ENCODE measurements around the gene SYK. TPM values are rescaled to one million over a fixed set of nuclear protein-coding genes. Genes with fewer than 3 reads are reported as not detected.

SYK gene
- total RNA-seq, 4 donors from 2014 or later = 0.53 to 3.3 (median 2.0) TPM

DNA sequence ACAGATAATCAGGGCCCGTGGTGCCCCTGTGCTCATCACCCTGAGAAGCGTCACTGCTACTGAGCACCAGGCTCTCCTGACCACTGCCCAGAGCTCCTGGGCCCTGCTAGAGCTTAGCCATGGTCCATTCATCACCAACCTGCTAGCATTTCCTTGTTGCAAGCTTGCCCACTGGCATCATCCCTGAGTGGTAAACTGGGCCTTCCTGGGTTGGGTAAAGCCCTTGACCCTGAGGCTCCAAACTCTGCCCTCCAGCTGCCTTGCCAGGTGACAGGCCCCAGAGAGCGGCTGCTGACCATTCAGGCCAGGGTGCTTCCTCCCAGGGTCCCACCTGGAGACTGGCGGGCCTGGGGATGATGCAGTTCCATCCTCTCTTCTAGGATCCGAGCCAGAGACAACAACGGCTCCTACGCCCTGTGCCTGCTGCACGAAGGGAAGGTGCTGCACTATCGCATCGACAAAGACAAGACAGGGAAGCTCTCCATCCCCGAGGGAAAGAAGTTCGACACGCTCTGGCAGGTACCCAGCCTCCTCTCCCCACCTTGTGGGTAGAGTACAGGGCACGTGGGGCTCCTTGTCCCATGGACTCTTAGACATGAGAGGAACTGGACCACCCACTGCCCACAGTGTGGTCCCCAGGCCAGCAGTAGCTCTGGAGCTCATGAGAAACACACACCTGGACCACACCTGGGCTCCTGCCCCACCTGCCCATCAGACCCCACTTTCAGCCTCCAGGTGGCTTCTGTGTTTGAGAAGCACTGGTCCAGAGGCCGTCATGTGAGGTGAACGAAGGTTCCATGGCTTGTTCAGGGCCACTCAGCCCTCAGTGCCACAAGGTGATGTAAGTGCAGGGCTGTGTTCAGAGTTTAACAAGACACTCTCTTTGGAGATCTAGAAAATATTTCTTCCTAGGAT, 60.5 kb downstream of the SYK start:
- in situ Hi-C loops (cut with MboI; ENCODE audit: low sequenced_read_pairs in 4 of 4) = loop anchor here in 3 of 4 donors (10.0 kb wide), 2 partner anchors 717 to 1287 kb away; no protein-coding TSS in a partner anchor
- TF ChIP-seq POLR2A (IDR thresholded peaks at IDR 0.05) = no peak
- TF ChIP-seq, protein P1, sequence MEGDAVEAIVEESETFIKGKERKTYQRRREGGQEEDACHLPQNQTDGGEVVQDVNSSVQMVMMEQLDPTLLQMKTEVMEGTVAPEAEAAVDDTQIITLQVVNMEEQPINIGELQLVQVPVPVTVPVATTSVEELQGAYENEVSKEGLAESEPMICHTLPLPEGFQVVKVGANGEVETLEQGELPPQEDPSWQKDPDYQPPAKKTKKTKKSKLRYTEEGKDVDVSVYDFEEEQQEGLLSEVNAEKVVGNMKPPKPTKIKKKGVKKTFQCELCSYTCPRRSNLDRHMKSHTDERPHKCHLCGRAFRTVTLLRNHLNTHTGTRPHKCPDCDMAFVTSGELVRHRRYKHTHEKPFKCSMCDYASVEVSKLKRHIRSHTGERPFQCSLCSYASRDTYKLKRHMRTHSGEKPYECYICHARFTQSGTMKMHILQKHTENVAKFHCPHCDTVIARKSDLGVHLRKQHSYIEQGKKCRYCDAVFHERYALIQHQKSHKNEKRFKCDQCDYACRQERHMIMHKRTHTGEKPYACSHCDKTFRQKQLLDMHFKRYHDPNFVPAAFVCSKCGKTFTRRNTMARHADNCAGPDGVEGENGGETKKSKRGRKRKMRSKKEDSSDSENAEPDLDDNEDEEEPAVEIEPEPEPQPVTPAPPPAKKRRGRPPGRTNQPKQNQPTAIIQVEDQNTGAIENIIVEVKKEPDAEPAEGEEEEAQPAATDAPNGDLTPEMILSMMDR (IDR thresholded peaks at IDR 0.05 in 4 of 5, conservative IDR thresholded peaks at IDR 0.05 in 1 of 5) = no peak
- H3K4me3 ChIP-seq = no peak overlapping the region
- ATAC-seq (no peak), DNase-seq (no peak)
- H3K4me1 ChIP-seq = no peaks in the 10 kb centered on the region
- H3K27me3 ChIP-seq = no peaks in the 10 kb centered on the region
- H3K27ac ChIP-seq = no peak overlapping the region
- H3K36me3 ChIP-seq = no peaks in the 10 kb centered on the region
- H3K9me3 ChIP-seq = no peaks in the 10 kb centered on the region
- intact Hi-C loops (cut with DNase I; ENCODE audit: low total_unique reads) = no loop called here

DNA sequence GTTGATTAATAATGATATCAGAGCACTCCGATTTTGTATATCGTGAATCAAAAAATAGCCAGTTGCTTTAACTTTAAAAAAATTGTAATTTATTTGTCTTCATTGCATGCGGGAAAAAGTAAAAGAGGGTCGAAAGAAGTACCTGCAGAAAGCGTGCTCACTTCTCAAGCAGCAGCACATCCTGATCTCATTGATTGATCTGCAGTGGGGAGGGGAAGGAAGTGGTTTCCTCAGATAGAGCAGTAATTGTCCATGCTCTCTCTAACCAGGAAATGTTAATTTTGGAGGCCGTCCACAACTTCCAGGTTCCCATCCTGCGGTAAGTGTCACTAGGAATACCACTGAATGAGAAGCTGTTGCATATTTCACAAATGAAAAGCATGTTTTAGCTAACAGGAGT, 63.2 kb downstream of the SYK start:
- ATAC-seq (no peak), DNase-seq (no peak)
- TF ChIP-seq, protein P1 (IDR thresholded peaks at IDR 0.05 in 4 of 5, conservative IDR thresholded peaks at IDR 0.05 in 1 of 5) = no peak
- H3K36me3 ChIP-seq = no peaks in the 10 kb centered on the region
- H3K9me3 ChIP-seq = no peaks in the 10 kb centered on the region
- H3K4me1 ChIP-seq = no peaks in the 10 kb centered on the region
- H3K4me3 ChIP-seq = no peak overlapping the region
- in situ Hi-C loops (cut with MboI; ENCODE audit: low sequenced_read_pairs in 4 of 4) = loop anchor here in 3 of 4 donors (10.0 kb wide), 2 partner anchors 720 to 1290 kb away; no protein-coding TSS in a partner anchor
- H3K27me3 ChIP-seq = no peaks in the 10 kb centered on the region
- no peak overlapping the region for H3K27ac ChIP-seq
- intact Hi-C loops (cut with DNase I; ENCODE audit: low total_unique reads) = no loop called here

GRCh38 chr9:90867101-90867500, 65.5 kb downstream of the SYK start:
- intact Hi-C loops (cut with DNase I; ENCODE audit: low total_unique reads) (no loop called here), in situ Hi-C loops (cut with MboI; ENCODE audit: low sequenced_read_pairs in 4 of 4) (loop anchor here in 3 of 4 donors (10.0 kb wide), 2 partner anchors 722 to 1292 kb away; no protein-coding TSS in a partner anchor)
- H3K36me3 ChIP-seq = no peaks in the 10 kb centered on the region
- TF ChIP-seq, protein P1 (IDR thresholded peaks at IDR 0.05 in 4 of 5, conservative IDR thresholded peaks at IDR 0.05 in 1 of 5) = no peak
- TF ChIP-seq POLR2A (IDR thresholded peaks at IDR 0.05) = no peak
- H3K9me3 ChIP-seq = no peaks in the 10 kb centered on the region
- ATAC-seq (no peak), DNase-seq (no peak)
- no peak overlapping the region for H3K27ac ChIP-seq
- H3K4me1 ChIP-seq = peaks cover 1 to 13% of the 10 kb centered on the region in 2 donors
- no peaks in the 10 kb centered on the region for H3K27me3 ChIP-seq
- H3K4me3 ChIP-seq = no peak overlapping the region

GRCh38 chr9:90868555-90868954, 66.9 kb downstream of the SYK start:
- TF ChIP-seq POLR2A (IDR thresholded peaks at IDR 0.05) = no peak
- TF ChIP-seq, protein P1 (IDR thresholded peaks at IDR 0.05 in 4 of 5, conservative IDR thresholded peaks at IDR 0.05 in 1 of 5) = no peak
- H3K27ac ChIP-seq = no peak overlapping the region
- H3K36me3 ChIP-seq = no peaks in the 10 kb centered on the region
- in situ Hi-C loops (cut with MboI; ENCODE audit: low sequenced_read_pairs in 4 of 4) (loop anchor here in 3 of 4 donors (10.0 kb wide), 2 partner anchors 724 to 1294 kb away; no protein-coding TSS in a partner anchor), intact Hi-C loops (cut with DNase I; ENCODE audit: low total_unique reads) (no loop called here)
- no peak overlapping the region for H3K4me3 ChIP-seq
- no peak for DNase-seq
- no peaks in the 10 kb centered on the region for H3K9me3 ChIP-seq
- peaks cover 9 to 23% of the 10 kb centered on the region in 2 donors for H3K4me1 ChIP-seq
- no peaks in the 10 kb centered on the region for H3K27me3 ChIP-seq
- no peak for ATAC-seq
